ENCODE data around the gene NAPG.
"Not testable (repeated sequence)": the region's sequence is repeated elsewhere in the genome, so short reads cannot be mapped to it uniquely, and the experiment has no call there.

Gene NAPG

GRCh38 chr18:10557085-10557677, 31.4 kb downstream of the NAPG start:
- Histone ChIP-seq H3K27ac (ENCODE audit: low read length) (no peak overlapping the region), H3K36me3 (ENCODE audit: control insufficient read depth, low read depth, low read length) (peaks cover 39% of the 10 kb centered on the region), H3K9me3 (ENCODE audit: control insufficient read depth, low read depth, low read length) (peaks cover 3% of the 10 kb centered on the region), H3K4me3 (ENCODE audit: low read length) (no peak overlapping the region), H3K9ac (ENCODE audit: low read length) (no peak overlapping the region), H3K27me3 (ENCODE audit: control insufficient read depth, insufficient read depth, low read length) (no peaks in the 10 kb centered on the region), H3K4me1 (ENCODE audit: control insufficient read depth, low read depth, low read length) (no peaks in the 10 kb centered on the region)

GRCh38 chr18:10558243-10558966, 32.6 kb downstream of the NAPG start:
- Histone ChIP-seq H3K4me1 (ENCODE audit: control insufficient read depth, low read depth, low read length) (no peaks in the 10 kb centered on the region), H3K27ac (ENCODE audit: low read length) (no peak overlapping the region), H3K27me3 (ENCODE audit: control insufficient read depth, insufficient read depth, low read length) (no peaks in the 10 kb centered on the region), H3K4me3 (ENCODE audit: low read length) (no peak overlapping the region), H3K9ac (ENCODE audit: low read length) (no peak overlapping the region), H3K9me3 (ENCODE audit: control insufficient read depth, low read depth, low read length) (peaks cover 3% of the 10 kb centered on the region), H3K36me3 (ENCODE audit: control insufficient read depth, low read depth, low read length) (peaks cover 30% of the 10 kb centered on the region)

GRCh38 chr18:10558967-10559298, 33.1 kb downstream of the NAPG start:
- Histone ChIP-seq H3K4me1 (ENCODE audit: control insufficient read depth, low read depth, low read length) (no peaks in the 10 kb centered on the region), H3K9ac (ENCODE audit: low read length) (no peak overlapping the region), H3K9me3 (ENCODE audit: control insufficient read depth, low read depth, low read length) (peaks cover 3% of the 10 kb centered on the region), H3K4me3 (ENCODE audit: low read length) (no peak overlapping the region), H3K36me3 (ENCODE audit: control insufficient read depth, low read depth, low read length) (peaks cover 25% of the 10 kb centered on the region), H3K27me3 (ENCODE audit: control insufficient read depth, insufficient read depth, low read length) (no peaks in the 10 kb centered on the region), H3K27ac (ENCODE audit: low read length) (no peak overlapping the region)

GRCh38 chr18:10559553-10560451, 34.0 kb downstream of the NAPG start:
- H3K27me3 ChIP-seq (ENCODE audit: control insufficient read depth, insufficient read depth, low read length), result no peaks in the 10 kb centered on the region
- H3K9me3 ChIP-seq (ENCODE audit: control insufficient read depth, low read depth, low read length), result peaks cover 3% of the 10 kb centered on the region
- peaks cover 16% of the 10 kb centered on the region for H3K36me3 ChIP-seq (ENCODE audit: control insufficient read depth, low read depth, low read length)
- H3K27ac ChIP-seq (ENCODE audit: low read length), result no peak overlapping the region
- peak overlapping the region; percentile 34 for H3K4me3 ChIP-seq (ENCODE audit: low read length)
- H3K4me1 ChIP-seq (ENCODE audit: control insufficient read depth, low read depth, low read length), result no peaks in the 10 kb centered on the region
- H3K9ac ChIP-seq (ENCODE audit: low read length), result no peak overlapping the region

GRCh38 chr18:10560452-10561045, 34.7 kb downstream of the NAPG start:
- Histone ChIP-seq H3K4me1 (ENCODE audit: control insufficient read depth, low read depth, low read length) (no peaks in the 10 kb centered on the region), H3K4me3 (ENCODE audit: low read length) (peak overlapping the region; percentile 34), H3K9me3 (ENCODE audit: control insufficient read depth, low read depth, low read length) (peaks cover 3% of the 10 kb centered on the region), H3K27me3 (ENCODE audit: control insufficient read depth, insufficient read depth, low read length) (no peaks in the 10 kb centered on the region), H3K27ac (ENCODE audit: low read length) (no peak overlapping the region), H3K36me3 (ENCODE audit: control insufficient read depth, low read depth, low read length) (peaks cover 9% of the 10 kb centered on the region), H3K9ac (ENCODE audit: low read length) (no peak overlapping the region)

GRCh38 chr18:10562773-10563160, 36.9 kb downstream of the NAPG start:
- no peak overlapping the region for H3K27ac ChIP-seq (ENCODE audit: low read length)
- no peaks in the 10 kb centered on the region for H3K9me3 ChIP-seq (ENCODE audit: control insufficient read depth, low read depth, low read length)
- H3K4me3 ChIP-seq (ENCODE audit: low read length), result no peak overlapping the region
- no peaks in the 10 kb centered on the region for H3K36me3 ChIP-seq (ENCODE audit: control insufficient read depth, low read depth, low read length)
- H3K4me1 ChIP-seq (ENCODE audit: control insufficient read depth, low read depth, low read length), result no peaks in the 10 kb centered on the region
- no peak overlapping the region for H3K9ac ChIP-seq (ENCODE audit: low read length)
- no peaks in the 10 kb centered on the region for H3K27me3 ChIP-seq (ENCODE audit: control insufficient read depth, insufficient read depth, low read length)

- H3K27ac ChIP-seq (ENCODE audit: low read length), result no peak overlapping the region
- no peaks in the 10 kb centered on the region for H3K36me3 ChIP-seq (ENCODE audit: control insufficient read depth, low read depth, low read length)
- no peaks in the 10 kb centered on the region for H3K9me3 ChIP-seq (ENCODE audit: control insufficient read depth, low read depth, low read length)
- no peak overlapping the region for H3K4me3 ChIP-seq (ENCODE audit: low read length)
- H3K9ac ChIP-seq (ENCODE audit: low read length), result no peak overlapping the region
- no peaks in the 10 kb centered on the region for H3K27me3 ChIP-seq (ENCODE audit: control insufficient read depth, insufficient read depth, low read length)
- H3K4me1 ChIP-seq (ENCODE audit: control insufficient read depth, low read depth, low read length), result no peaks in the 10 kb centered on the region
Observed at GRCh38 chr18:10563886-10564285, 38.1 kb downstream of the NAPG start.

- Histone ChIP-seq H3K9ac (ENCODE audit: low read length) (no peak overlapping the region), H3K4me1 (ENCODE audit: control insufficient read depth, low read depth, low read length) (no peaks in the 10 kb centered on the region), H3K9me3 (ENCODE audit: control insufficient read depth, low read depth, low read length) (no peaks in the 10 kb centered on the region), H3K4me3 (ENCODE audit: low read length) (no peak overlapping the region), H3K27me3 (ENCODE audit: control insufficient read depth, insufficient read depth, low read length) (no peaks in the 10 kb centered on the region), H3K36me3 (ENCODE audit: control insufficient read depth, low read depth, low read length) (no peaks in the 10 kb centered on the region), H3K27ac (ENCODE audit: low read length) (no peak overlapping the region)
Observed at GRCh38 chr18:10564975-10565773, 39.3 kb downstream of the NAPG start.

GRCh38 chr18:10565835-10566234, 40.0 kb downstream of the NAPG start:
- Histone ChIP-seq H3K36me3 (ENCODE audit: control insufficient read depth, low read depth, low read length) (no peaks in the 10 kb centered on the region), H3K4me1 (ENCODE audit: control insufficient read depth, low read depth, low read length) (no peaks in the 10 kb centered on the region), H3K9ac (ENCODE audit: low read length) (no peak overlapping the region), H3K27me3 (ENCODE audit: control insufficient read depth, insufficient read depth, low read length) (no peaks in the 10 kb centered on the region), H3K27ac (ENCODE audit: low read length) (no peak overlapping the region), H3K9me3 (ENCODE audit: control insufficient read depth, low read depth, low read length) (no peaks in the 10 kb centered on the region), H3K4me3 (ENCODE audit: low read length) (no peak overlapping the region)

- Histone ChIP-seq H3K4me1 (ENCODE audit: control insufficient read depth, low read depth, low read length) (no peaks in the 10 kb centered on the region), H3K9ac (ENCODE audit: low read length) (no peak overlapping the region), H3K27me3 (ENCODE audit: control insufficient read depth, insufficient read depth, low read length) (no peaks in the 10 kb centered on the region), H3K27ac (ENCODE audit: low read length) (no peak overlapping the region), H3K36me3 (ENCODE audit: control insufficient read depth, low read depth, low read length) (no peaks in the 10 kb centered on the region), H3K9me3 (ENCODE audit: control insufficient read depth, low read depth, low read length) (no peaks in the 10 kb centered on the region), H3K4me3 (ENCODE audit: low read length) (no peak overlapping the region)
Observed at GRCh38 chr18:10566390-10566789, 40.6 kb downstream of the NAPG start.

- not testable (repeated sequence) for H3K9ac ChIP-seq (ENCODE audit: low read length); H3K27ac ChIP-seq (ENCODE audit: low read length); H3K9me3 ChIP-seq (ENCODE audit: control insufficient read depth, low read depth, low read length)
Observed at GRCh38 chr18:10569941-10570340, 44.1 kb downstream of the NAPG start.

More at GRCh38 chr18:10569941-10570340, 44.1 kb downstream of the NAPG start:
- H3K4me3 ChIP-seq (ENCODE audit: low read length); H3K4me1 ChIP-seq (ENCODE audit: control insufficient read depth, low read depth, low read length); H3K27me3 ChIP-seq (ENCODE audit: control insufficient read depth, insufficient read depth, low read length); H3K36me3 ChIP-seq (ENCODE audit: control insufficient read depth, low read depth, low read length): not testable (repeated sequence)
